Smooth muscle cell (in vitro differentiated cells): Measurements from ENCODE around the gene TRIP13. TPM values are rescaled to one million over a fixed set of nuclear protein-coding genes. Genes with fewer than 3 reads are reported as not detected.

Experiments
- DNase-seq: peaks from one replicate; lab custom pipeline; 2025; ENCODE audit not compliant: unreplicated experiment; lab: John Stamatoyannopoulos, UW
- H2AFZ ChIP-seq: fragments of 200-600 bp; sonication (generic); 2 replicates; pipeline ENCODE4 v1.6.0; 2016; ENCODE audit warnings: antibody characterized with exemption, low read depth, mild to moderate bottlenecking
- H3F3A ChIP-seq: fragments of 200-600 bp; sonication (generic); 2 replicates; pipeline ENCODE4 v1.6.0; 2017; ENCODE audit warnings: antibody characterized with exemption, low read depth
- H3K27ac ChIP-seq: fragments of 200-600 bp; sonication (generic); 2 replicates; pipeline ENCODE4 v1.5.1; 2016; ENCODE audit warnings: low read depth, mild to moderate bottlenecking
- H3K27me3 ChIP-seq: fragments of 200-600 bp; sonication (generic); 2 replicates; pipeline ENCODE4 v1.6.1; 2016; ENCODE audit warnings: low read depth, mild to moderate bottlenecking
- H3K36me3 ChIP-seq: fragments of 200-600 bp; sonication (generic); 2 replicates; pipeline ENCODE4 v1.5.1; 2016; ENCODE audit warnings: low read depth
- H3K4me1 ChIP-seq: fragments of 200-600 bp; sonication (generic); 2 replicates; pipeline ENCODE4 v1.5.1; 2016; ENCODE audit warnings: low read depth
- H3K4me2 ChIP-seq: fragments of 200-600 bp; sonication (generic); 2 replicates; pipeline ENCODE4 v1.6.0; 2016; ENCODE audit warnings: mild to moderate bottlenecking
- H3K4me3 ChIP-seq: fragments of 200-600 bp; sonication (generic); 2 replicates; pipeline ENCODE4 v1.5.1; 2016; ENCODE audit warnings: mild to moderate bottlenecking
- H3K79me2 ChIP-seq: fragments of 200-600 bp; sonication (generic); 2 replicates; pipeline ENCODE4 v1.6.0; 2016; ENCODE audit warnings: low read depth, mild to moderate bottlenecking
- H3K9ac ChIP-seq: fragments of 200-600 bp; sonication (generic); 2 replicates; pipeline ENCODE4 v1.6.0; 2016; ENCODE audit warnings: low read depth
- H3K9me3 ChIP-seq: fragments of 200-600 bp; sonication (generic); replicated peaks from 2 replicates; pipeline ENCODE4 v1.5.1; 2016; ENCODE audit warnings: low read depth
- H4K20me1 ChIP-seq: fragments of 200-600 bp; sonication (generic); 2 replicates; pipeline ENCODE4 v1.6.0; 2016; ENCODE audit warnings: low read depth
- WGBS: methylation state at CpG from one replicate; pipeline ENCODE4 v1.1.7; 2016; ENCODE audit warnings: low lambda C conversion rate; 5-methylcytosine and 5-hydroxymethylcytosine counted together
- polyA plus RNA-seq: library from polyadenylated mRNA; unstranded; fragments of >200 nt; fragmentation: Nextera tagmentation; extraction: Ambion mirVana; gene quantifications from 2 replicates; pipeline ENCODE4 v1.2.1, GENCODE V29; 2016
- total RNA-seq: library from RNA; depleted of rRNA; stranded (reverse); fragments of >200 nt; gene quantifications from 2 replicates; pipeline ENCODE4 v1.2.3, GENCODE V29; 2014
- TF ChIP-seq, protein P1 (sequence below): fragments of 200-600 bp; sonication (generic); IDR thresholded peaks from 2 replicates; pipeline ENCODE4 v1.5.1; 2017; ENCODE audit warnings: borderline replicate concordance, mild to moderate bottlenecking, antibody characterized with exemption; ENCODE audit not compliant: insufficient read depth, poor library complexity, severe bottlenecking

TRIP13 gene
- total and polyA plus RNA-seq, 2 experiments from 2014 or later: 8.4 to 12.0 TPM

DNA sequence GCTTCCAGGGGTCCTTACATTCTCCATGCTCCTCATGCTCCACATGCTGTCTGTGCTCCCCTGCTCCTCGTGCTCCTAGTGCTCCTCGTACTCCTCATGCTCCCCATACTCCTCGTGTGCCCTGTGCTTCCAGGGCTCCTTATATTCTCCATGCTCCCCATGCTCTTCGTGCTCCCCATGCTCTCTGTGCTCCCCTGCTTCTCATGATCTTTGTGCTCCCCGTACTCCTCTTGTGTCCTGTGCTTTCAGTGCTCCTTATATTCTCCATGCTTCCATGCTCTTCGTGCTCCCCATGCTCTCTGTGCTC, 51.9 kb downstream of the TRIP13 start:
- Histone ChIP-seq H3K4me3 (no peak overlapping the region), H3K9ac (no peak overlapping the region), H2AFZ (no peak overlapping the region), H3K9me3 (no peaks in the 10 kb centered on the region), H3K4me1 (peaks cover 6% of the 10 kb centered on the region), H3K27me3 (no peaks in the 10 kb centered on the region), H3F3A (peaks cover 4% of the 10 kb centered on the region), H3K27ac (no peak overlapping the region), H4K20me1 (no peaks in the 10 kb centered on the region), H3K36me3 (no peaks in the 10 kb centered on the region), H3K4me2 (no peak overlapping the region), H3K79me2 (no peaks in the 10 kb centered on the region)
- DNase-seq: no peak
- 96% methylated on average over 6 of the region's 6 CpGs for WGBS
- TF ChIP-seq, protein P1, sequence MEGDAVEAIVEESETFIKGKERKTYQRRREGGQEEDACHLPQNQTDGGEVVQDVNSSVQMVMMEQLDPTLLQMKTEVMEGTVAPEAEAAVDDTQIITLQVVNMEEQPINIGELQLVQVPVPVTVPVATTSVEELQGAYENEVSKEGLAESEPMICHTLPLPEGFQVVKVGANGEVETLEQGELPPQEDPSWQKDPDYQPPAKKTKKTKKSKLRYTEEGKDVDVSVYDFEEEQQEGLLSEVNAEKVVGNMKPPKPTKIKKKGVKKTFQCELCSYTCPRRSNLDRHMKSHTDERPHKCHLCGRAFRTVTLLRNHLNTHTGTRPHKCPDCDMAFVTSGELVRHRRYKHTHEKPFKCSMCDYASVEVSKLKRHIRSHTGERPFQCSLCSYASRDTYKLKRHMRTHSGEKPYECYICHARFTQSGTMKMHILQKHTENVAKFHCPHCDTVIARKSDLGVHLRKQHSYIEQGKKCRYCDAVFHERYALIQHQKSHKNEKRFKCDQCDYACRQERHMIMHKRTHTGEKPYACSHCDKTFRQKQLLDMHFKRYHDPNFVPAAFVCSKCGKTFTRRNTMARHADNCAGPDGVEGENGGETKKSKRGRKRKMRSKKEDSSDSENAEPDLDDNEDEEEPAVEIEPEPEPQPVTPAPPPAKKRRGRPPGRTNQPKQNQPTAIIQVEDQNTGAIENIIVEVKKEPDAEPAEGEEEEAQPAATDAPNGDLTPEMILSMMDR: no peak

DNA sequence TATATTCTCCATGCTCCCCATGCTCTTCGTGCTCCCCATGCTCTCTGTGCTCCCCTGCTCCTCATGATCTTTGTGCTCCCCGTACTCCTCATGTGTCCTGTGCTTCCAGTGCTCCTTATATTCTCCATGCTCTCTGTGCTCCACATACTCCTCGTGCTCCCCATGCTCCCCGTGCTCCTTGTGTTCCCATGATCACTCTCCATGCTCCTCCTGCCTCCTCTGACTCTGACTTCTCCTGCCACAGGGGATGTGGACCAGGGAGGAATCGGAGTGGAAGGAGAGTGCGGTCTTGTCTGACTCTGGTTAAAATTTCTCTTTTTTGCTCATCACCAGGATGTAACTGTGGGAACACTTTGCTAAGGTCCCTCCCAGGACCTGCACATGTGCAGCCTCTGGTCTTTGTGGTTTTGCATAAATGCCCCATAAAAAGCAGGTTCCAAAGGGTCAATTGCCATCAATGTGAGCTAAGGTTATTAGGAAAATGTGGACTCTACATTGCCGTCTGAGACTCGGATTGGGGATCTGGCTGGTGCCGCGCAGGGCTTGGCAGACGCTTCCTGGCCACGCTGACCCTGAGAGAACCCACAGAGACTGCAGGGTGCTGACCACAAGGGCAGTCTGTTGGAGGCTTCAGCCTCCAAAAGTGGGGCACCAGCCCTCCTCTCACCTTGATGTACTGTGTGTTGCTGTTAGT, 52.5 kb downstream of the TRIP13 start:
- H3K27ac ChIP-seq: no peak overlapping the region
- TF ChIP-seq, protein P1: no peak

DNA sequence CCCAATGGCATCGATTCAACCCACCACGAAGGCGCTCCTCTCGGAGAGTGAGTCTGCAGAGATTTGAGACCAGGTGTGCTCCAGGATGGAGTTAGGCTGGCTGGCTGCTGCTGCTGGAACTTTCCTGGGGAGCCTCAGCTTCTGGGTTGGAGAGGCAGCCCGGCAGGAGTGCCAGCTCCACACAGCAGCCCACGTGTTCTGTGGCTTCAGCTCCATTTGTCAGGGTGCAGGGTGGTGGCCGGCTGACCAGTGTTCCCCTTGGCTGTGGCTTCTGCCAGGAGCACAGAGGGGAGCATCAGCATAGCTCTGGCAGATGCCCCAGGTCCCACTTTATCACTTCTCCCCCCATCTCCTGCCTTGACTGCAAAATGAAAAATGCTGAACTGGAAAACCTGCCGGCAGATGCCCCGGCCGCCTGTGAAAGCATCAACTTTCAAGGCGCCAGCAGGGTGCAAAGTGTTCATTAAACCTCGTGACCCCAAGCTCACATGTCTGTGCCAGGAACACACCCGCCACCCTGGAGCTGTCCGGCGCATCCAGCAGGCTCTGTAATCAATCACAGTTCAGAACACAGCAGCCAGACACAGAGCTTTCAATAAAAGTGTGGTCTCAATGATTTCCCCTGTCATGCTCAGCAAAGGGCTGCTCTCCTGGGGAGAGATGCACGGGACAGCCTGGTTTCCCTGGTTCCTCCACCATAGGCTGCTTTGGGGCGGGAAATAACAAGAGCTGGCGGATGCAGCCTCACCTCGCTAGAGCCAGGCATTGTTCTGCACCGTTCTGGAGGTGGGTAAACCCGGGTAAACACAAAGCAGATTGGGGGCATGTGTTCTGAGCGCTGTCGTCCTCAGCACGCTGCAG, 53.2 kb downstream of the TRIP13 start:
- Histone ChIP-seq H3K9ac (no peak overlapping the region), H3K27me3 (no peaks in the 10 kb centered on the region), H3F3A (peaks cover 4% of the 10 kb centered on the region), H3K27ac (no peak overlapping the region), H3K9me3 (no peaks in the 10 kb centered on the region), H3K4me2 (no peak overlapping the region), H3K36me3 (no peaks in the 10 kb centered on the region), H3K79me2 (no peaks in the 10 kb centered on the region), H3K4me3 (no peak overlapping the region), H2AFZ (no peak overlapping the region), H3K4me1 (peaks cover 6% of the 10 kb centered on the region), H4K20me1 (no peaks in the 10 kb centered on the region)
- WGBS: 71% methylated on average over 24 of the region's 24 CpGs
- DNase-seq: no peak
- TF ChIP-seq, protein P1: no peak

More for the DNA sequence above, 52.5 kb downstream of the TRIP13 start:
- no peak overlapping the region for H3K4me2 ChIP-seq
- H3K36me3 ChIP-seq: no peaks in the 10 kb centered on the region
- peaks cover 6% of the 10 kb centered on the region for H3K4me1 ChIP-seq
- H3F3A ChIP-seq: peaks cover 4% of the 10 kb centered on the region
- no peak overlapping the region for H2AFZ ChIP-seq
- H3K79me2 ChIP-seq: no peaks in the 10 kb centered on the region
- H3K27me3 ChIP-seq: no peaks in the 10 kb centered on the region
- no peaks in the 10 kb centered on the region for H4K20me1 ChIP-seq
- H3K4me3 ChIP-seq: no peak overlapping the region
- no peak for DNase-seq
- no peak overlapping the region for H3K9ac ChIP-seq
- WGBS: 91% methylated on average over 12 of the region's 12 CpGs
- no peaks in the 10 kb centered on the region for H3K9me3 ChIP-seq
